Right atrium auricular region (tissue), 2 donors: ENCODE measurements around the gene ARHGAP42. TPM values are rescaled to one million over a fixed set of nuclear protein-coding genes. Genes with fewer than 3 reads are reported as not detected.
"Not testable (repeated sequence)": the region's sequence is repeated elsewhere in the genome, so short reads cannot be mapped to it uniquely, and the experiment has no call there.

ENCODE experiments used
- DNase-seq: peaks from one replicate; pipeline ENCODE4 v3.0.0-alpha.2; 2019; ENCODE audit warnings: low spot score
- H3K27ac ChIP-seq, 2 donors: fragments of 200-600 bp; sonication (generic); 1 replicate in 1 of 2; 2 replicates in 1 of 2; pipeline ENCODE4 v1.5.1; 2016 to 2019
- H3K27me3 ChIP-seq, 2 donors: fragments of 200-600 bp; sonication (generic); one replicate each; pipeline versions ENCODE4 v1.5.1 to v1.6.0; 2017 to 2019
- H3K36me3 ChIP-seq: fragments of 200-600 bp; sonication (generic); one replicate; pipeline ENCODE4 v1.5.1; 2016
- H3K4me1 ChIP-seq, 2 donors: fragments of 200-600 bp; sonication (generic); one replicate each; pipeline versions ENCODE4 v1.5.1 to v1.6.0; 2017 to 2019
- H3K4me3 ChIP-seq, 2 donors: fragments of 200-600 bp; sonication (generic); 1 replicate in 1 of 2; 2 replicates in 1 of 2; pipeline ENCODE4 v1.5.1; 2017 to 2019; ENCODE audit warnings: mild to moderate bottlenecking in 1 of 2, moderate library complexity in 1 of 2
- H3K9me3 ChIP-seq, 2 donors: fragments of 200-600 bp; sonication (generic); one replicate each; pipeline ENCODE4 v1.5.1; 2019
- total RNA-seq, 2 donors: library from RNA; depleted of rRNA; stranded (reverse); fragments of >200 nt; gene quantifications; one replicate each; pipeline ENCODE4 v1.1.0, GENCODE V29; 2016
- TF ChIP-seq, protein P1 (sequence below), 2 donors: fragments of 200-600 bp; sonication (generic); IDR thresholded peaks; one replicate each; pipeline ENCODE4 v1.5.1; 2019; ENCODE audit warnings: antibody characterized with exemption in 2 of 2

Gene ARHGAP42
- total RNA-seq, 2 donors from 2014 or later = 6.1 to 12.1 TPM

DNA sequence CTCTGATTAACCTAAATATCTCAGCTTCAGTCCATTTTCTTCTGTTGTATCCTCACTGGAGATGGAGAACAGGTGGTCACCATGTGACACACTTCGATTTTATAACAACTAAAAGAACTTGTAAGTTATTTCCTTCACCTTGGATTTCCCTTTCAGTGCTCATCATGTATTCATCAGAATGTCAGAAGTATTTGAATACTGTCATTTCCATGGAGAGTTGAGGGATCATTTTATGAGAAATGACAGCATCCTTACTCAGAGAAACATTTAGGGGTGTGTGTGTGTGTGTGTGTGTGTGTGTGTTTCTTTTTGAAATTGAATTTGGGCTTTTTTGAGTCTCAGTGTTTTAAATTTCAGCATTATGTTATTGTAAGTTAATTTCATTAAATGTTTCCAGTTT lies 205.8 kb downstream of the ARHGAP42 start:
- no peaks in the 10 kb centered on the region for H3K36me3 ChIP-seq
- TF ChIP-seq, protein P1, sequence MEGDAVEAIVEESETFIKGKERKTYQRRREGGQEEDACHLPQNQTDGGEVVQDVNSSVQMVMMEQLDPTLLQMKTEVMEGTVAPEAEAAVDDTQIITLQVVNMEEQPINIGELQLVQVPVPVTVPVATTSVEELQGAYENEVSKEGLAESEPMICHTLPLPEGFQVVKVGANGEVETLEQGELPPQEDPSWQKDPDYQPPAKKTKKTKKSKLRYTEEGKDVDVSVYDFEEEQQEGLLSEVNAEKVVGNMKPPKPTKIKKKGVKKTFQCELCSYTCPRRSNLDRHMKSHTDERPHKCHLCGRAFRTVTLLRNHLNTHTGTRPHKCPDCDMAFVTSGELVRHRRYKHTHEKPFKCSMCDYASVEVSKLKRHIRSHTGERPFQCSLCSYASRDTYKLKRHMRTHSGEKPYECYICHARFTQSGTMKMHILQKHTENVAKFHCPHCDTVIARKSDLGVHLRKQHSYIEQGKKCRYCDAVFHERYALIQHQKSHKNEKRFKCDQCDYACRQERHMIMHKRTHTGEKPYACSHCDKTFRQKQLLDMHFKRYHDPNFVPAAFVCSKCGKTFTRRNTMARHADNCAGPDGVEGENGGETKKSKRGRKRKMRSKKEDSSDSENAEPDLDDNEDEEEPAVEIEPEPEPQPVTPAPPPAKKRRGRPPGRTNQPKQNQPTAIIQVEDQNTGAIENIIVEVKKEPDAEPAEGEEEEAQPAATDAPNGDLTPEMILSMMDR (IDR thresholded peaks at IDR 0.05) = no peak

DNA sequence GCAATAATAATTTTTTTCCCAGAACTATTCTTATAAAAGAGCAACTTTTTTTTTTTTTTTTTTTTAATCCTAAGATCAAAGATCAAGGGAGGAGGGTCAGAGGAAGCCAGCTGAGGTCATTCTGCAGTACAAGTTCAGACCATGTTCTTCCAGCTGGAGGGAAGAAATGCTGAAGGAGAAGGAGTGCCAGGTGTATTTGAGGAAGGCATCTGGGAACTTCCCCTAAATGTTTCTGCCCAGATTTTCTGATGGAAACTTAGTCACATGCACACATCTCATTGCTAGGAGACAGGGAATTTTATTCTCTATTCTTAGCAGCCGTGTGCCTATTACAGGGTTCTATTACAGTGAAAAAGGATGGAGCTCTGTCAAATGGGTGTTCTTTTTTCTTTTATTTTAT lies 208.4 kb downstream of the ARHGAP42 start:
- H3K27ac ChIP-seq = no peak overlapping the region
- H3K9me3 ChIP-seq = no peaks in the 10 kb centered on the region
- DNase-seq = no peak
- TF ChIP-seq, protein P1 (IDR thresholded peaks at IDR 0.05) = no peak
- H3K4me1 ChIP-seq = peaks cover 0 to 6% of the 10 kb centered on the region in 2 donors
- no peaks in the 10 kb centered on the region for H3K36me3 ChIP-seq
- no peak overlapping the region for H3K4me3 ChIP-seq
- H3K27me3 ChIP-seq = no peaks in the 10 kb centered on the region

More for the DNA sequence above, 205.8 kb downstream of the ARHGAP42 start:
- Histone ChIP-seq H3K4me1 (peaks cover 0 to 8% of the 10 kb centered on the region in 2 donors), H3K27ac (no peak overlapping the region), H3K9me3 (no peaks in the 10 kb centered on the region), H3K27me3 (no peaks in the 10 kb centered on the region), H3K4me3 (no peak overlapping the region)
- no peak for DNase-seq

DNA sequence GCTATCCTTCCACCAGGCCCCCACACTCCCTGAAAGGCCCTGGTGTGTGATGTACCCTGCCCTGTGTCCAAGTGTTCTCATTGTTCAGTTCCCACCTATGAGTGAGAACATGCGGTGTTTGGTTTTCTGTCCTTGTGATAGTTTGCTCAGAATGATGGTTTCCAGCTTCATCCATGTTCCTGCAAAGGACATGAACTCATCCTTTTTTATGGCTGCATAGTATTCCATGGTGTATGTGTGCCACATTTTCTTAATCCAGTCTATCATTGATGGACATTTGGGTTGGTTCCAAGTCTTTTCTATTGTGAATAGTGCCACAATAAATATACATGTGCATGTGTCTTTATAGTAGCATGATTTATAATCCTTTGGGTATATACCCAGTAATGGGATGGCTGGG lies 208.9 kb downstream of the ARHGAP42 start:
- H3K4me3 ChIP-seq, H3K27me3 ChIP-seq, H3K4me1 ChIP-seq, H3K9me3 ChIP-seq, H3K27ac ChIP-seq, H3K36me3 ChIP-seq, DNase-seq: not testable (repeated sequence)

DNA sequence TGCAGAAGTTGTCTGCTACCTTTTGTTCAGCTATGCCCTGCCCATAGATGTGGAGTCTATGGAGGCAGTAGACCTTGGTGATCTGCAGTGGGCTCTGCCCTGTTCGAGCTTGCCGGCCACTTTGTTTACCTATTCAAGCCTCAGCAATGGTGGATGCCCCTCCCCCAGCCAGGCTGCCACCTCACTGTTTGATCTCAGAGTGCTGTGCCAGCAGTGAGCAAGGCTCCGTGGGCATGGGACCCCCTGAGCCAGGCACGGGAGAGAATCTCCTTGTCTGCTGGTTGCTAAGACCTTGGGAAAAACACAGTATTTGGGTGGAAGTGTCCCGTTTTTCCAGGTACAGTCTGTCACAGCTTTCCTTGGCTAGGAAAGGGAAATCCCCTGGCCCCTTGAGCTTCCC lies 214.4 kb downstream of the ARHGAP42 start:
- DNase-seq, H3K4me1 ChIP-seq, H3K27me3 ChIP-seq, H3K9me3 ChIP-seq, H3K4me3 ChIP-seq, H3K27ac ChIP-seq, H3K36me3 ChIP-seq: not testable (repeated sequence)

DNA sequence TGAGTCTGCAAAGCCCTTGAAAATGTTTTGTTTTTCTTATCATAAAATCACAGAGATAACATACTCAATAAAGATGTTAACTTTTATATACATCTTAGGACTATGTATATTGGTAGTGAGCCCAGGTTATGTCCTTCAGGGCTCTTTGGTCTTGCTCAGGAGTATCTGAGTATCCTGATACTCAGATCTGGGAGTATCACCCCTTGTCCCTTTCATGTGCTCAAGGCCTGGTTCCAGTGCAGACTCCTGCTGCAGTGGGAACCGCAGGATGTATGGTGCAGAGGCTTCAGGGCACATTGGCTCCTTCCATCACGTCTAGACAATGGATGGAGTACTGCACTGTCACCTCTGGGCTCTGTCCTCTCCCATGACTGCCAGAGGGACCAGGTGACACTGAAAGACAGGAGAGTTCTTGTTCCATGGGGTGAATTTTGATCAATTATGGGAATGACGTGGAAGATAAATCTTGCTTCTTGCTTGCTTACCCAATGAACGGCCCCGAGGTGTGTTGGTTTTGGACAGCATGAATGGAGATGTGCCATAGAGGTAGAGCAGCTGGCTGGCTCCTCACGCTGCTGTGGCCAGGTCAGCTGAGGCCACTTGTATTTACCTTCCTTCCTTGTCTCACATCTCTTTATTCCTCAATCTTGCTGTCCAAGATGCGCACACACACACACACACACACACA lies 215.5 kb downstream of the ARHGAP42 start:
- no peaks in the 10 kb centered on the region for H3K27me3 ChIP-seq
- H3K36me3 ChIP-seq = no peaks in the 10 kb centered on the region
- no peaks in the 10 kb centered on the region for H3K9me3 ChIP-seq
- TF ChIP-seq, protein P1 (IDR thresholded peaks at IDR 0.05) = no peak
- no peak overlapping the region for H3K4me3 ChIP-seq
- no peaks in the 10 kb centered on the region for H3K4me1 ChIP-seq
- no peak for DNase-seq
- H3K27ac ChIP-seq = no peak overlapping the region

DNA sequence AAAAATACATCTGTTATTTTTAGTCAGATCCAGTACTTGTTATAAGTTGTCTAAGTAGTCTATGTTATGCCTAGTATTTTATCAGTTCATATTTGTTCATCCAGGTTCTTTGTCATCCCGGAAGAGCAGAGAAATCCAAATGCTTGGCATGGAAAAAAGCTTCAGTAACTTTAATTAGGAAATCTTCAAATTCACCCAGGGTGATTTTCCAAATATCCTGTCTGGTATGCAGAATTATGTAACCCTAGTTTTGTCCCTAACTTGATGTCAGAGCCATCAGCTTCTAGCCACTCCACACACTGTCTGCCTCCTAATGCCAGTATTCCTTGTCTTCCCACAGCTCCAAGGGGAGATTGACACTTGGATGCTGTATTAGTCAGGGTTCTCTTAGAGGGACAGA lies 216.2 kb downstream of the ARHGAP42 start:
- no peaks in the 10 kb centered on the region for H3K36me3 ChIP-seq
- DNase-seq = no peak
- H3K4me3 ChIP-seq = no peak overlapping the region
- TF ChIP-seq, protein P1 (IDR thresholded peaks at IDR 0.05) = no peak
- no peaks in the 10 kb centered on the region for H3K9me3 ChIP-seq
- no peaks in the 10 kb centered on the region for H3K27me3 ChIP-seq
- H3K4me1 ChIP-seq = no peaks in the 10 kb centered on the region
- no peak overlapping the region for H3K27ac ChIP-seq

DNA sequence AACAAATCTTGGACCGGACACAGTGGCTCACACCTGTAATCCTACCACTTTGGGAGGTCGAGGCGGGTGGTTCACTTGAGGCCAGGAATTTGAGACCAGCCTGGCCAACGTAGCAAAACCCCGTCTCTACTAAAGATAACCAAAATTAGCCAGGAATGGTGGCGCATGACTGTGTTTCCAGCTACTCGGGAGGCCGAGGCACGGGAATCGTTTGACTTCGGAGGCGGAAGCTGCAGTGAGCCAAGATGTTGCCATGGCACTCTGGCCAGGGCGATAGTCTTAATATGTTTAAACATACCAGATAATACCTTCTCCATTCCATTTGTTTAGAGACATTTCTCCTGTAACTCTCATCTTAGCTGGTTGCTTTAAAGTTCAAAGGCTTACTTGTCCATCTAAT lies 218.6 kb downstream of the ARHGAP42 start:
- Histone ChIP-seq H3K27ac (no peak overlapping the region), H3K4me1 (no peaks in the 10 kb centered on the region), H3K27me3 (no peaks in the 10 kb centered on the region), H3K9me3 (no peaks in the 10 kb centered on the region), H3K4me3 (no peak overlapping the region), H3K36me3 (no peaks in the 10 kb centered on the region)
- DNase-seq = no peak
- TF ChIP-seq, protein P1 (IDR thresholded peaks at IDR 0.05) = no peak
